HG03159 (cell line): Measurements from ENCODE around the gene DDX24.

Experiments used
- ATAC-seq: cut with Tn5 transposase; IDR thresholded peaks from one replicate; pipeline ENCODE4 v1.9.1; 2021; ENCODE audit warnings: mild to moderate bottlenecking, moderate library complexity; ENCODE audit not compliant: unreplicated experiment

The DDX24 gene

GRCh38 chr14:94050231-94050880, 30.6 kb downstream of the DDX24 start:
- ATAC-seq: no peak

GRCh38 chr14:94049625-94050023, 31.4 kb downstream of the DDX24 start:
- no peak for ATAC-seq

- no peak for ATAC-seq
These were observed 32.0 kb downstream of the DDX24 start for GRCh38 chr14:94048691-94049624.

GRCh38 chr14:94047581-94047980, 33.4 kb downstream of the DDX24 start:
- no peak for ATAC-seq

- ATAC-seq: no peak
These were observed 34.2 kb downstream of the DDX24 start for GRCh38 chr14:94046696-94047250.

- ATAC-seq: no peak
These were observed 35.2 kb downstream of the DDX24 start for GRCh38 chr14:94045563-94046345.

GRCh38 chr14:94045101-94045500, 35.9 kb downstream of the DDX24 start:
- no peak for ATAC-seq

- ATAC-seq: no peak
These were observed 36.4 kb downstream of the DDX24 start for GRCh38 chr14:94044476-94045091.

- no peak for ATAC-seq
These were observed 37.1 kb downstream of the DDX24 start for GRCh38 chr14:94043756-94044475.

GRCh38 chr14:94043111-94043755, 37.8 kb downstream of the DDX24 start:
- ATAC-seq: no peak

GRCh38 chr14:94042433-94043091, 38.4 kb downstream of the DDX24 start:
- ATAC-seq: no peak

GRCh38 chr14:94041551-94042346, 39.3 kb downstream of the DDX24 start:
- ATAC-seq: no peak

GRCh38 chr14:94040796-94041195, 40.2 kb downstream of the DDX24 start:
- no peak for ATAC-seq

- no peak for ATAC-seq
These were observed 40.8 kb downstream of the DDX24 start for GRCh38 chr14:94040247-94040646.

GRCh38 chr14:94038921-94039629, 41.9 kb downstream of the DDX24 start:
- ATAC-seq: no peak

- no peak for ATAC-seq
These were observed 42.5 kb downstream of the DDX24 start for GRCh38 chr14:94038510-94038909.

- ATAC-seq: no peak
These were observed 43.0 kb downstream of the DDX24 start for GRCh38 chr14:94037954-94038353.
